GM18519 (cell line): Measurements from ENCODE around the gene GTF2A1L.
"Not testable (repeated sequence)": the region's sequence is repeated elsewhere in the genome, so short reads cannot be mapped to it uniquely, and the experiment has no call there.

Experiments used
- ATAC-seq: cut with Tn5 transposase; IDR thresholded peaks from one replicate; pipeline ENCODE4 v1.9.1; 2021; ENCODE audit warnings: mild to moderate bottlenecking, moderate library complexity; ENCODE audit not compliant: unreplicated experiment, low FRiP score

The GTF2A1L gene

DNA sequence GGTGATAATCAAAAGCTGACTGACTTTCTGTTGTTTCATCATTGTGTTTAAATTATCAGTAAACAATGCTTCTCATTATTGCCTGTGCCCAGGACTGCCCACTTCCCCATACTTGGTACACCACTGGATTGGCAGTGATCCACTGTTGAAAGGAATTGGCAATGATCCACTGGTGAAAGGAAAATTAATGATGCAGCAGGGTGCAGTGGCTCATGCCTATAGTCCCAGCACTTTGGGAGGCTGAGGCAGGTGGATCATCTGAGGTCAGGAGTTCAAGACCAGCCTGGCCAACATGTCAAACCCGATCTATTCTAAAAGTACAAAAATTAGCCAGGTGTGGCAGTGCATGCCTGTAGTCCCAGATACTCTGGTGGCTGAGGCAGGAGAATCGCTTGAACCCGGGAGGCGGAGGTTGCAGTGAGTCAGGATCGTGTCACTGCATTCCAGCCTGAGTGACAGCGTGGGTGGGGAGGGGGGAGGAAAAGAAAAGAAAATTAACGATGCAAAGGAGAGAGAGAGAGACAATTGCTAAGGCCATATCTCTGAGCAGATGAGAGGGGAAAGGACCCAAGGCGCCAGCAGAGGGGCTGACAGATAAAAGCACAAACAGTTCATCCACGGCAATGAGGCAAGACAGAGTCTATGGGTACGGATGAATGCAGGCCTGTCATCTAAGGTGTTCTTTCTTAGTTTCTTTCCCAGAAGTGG is 10.2 kb upstream of the GTF2A1L start:
- ATAC-seq = no peak

DNA sequence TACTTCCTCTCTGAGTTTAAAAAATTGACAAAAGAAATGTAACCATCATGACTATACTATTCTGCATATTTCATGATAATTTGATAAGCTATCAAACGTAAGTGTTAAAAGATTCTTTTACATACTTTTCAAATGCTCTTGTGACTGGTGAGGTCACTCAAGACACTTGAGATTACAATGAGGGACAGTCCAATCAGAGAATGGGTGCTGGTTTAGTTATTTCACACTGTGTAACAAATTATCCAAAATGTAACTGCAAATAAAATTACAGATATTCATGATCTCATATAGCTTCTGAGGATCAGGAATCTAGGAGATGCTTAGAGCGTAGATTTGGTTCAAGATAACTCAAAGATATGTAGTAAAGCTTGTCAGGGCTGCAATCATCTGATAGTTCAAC is 4.4 kb upstream of the GTF2A1L start:
- ATAC-seq = no peak

DNA sequence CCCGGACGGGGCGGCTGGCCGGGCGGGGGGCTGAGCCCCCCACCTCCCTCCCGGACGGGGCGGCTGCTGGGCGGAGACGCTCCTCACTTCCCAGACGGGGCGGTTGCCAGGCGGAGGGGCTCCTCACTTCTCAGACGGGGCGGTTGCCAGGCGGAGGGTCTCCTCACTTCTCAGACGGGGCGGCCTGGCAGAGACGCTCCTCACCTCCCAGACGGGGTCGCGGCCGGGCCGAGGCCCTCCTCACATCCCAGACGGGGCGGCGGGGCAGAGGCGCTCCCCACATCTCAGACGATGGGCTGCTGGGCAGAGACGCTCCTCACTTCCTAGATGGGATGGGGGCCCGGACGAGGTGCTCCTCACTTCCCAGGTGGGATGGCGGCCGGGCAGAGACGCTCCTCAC is 3.1 kb upstream of the GTF2A1L start:
- ATAC-seq = not testable (repeated sequence)

DNA sequence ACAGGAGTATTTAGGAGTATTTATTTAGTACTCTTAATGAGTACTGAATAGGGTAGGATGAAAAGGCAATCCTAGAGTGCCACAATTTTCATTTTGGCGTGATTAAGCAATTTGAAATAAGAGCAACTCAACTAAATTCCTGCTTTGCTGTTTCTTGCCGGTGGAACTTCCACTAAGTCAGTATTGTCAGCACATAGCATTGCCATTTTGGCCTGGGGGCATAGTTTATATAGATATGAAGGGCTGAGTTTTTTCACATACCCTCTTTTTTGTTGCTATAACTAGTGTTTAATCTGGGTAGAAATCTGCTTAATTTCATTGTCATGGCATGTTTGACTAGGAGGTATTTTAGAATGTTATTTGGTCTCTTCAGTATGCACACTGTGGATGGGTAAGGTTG is 1.9 kb downstream of the GTF2A1L start:
- no peak for ATAC-seq

DNA sequence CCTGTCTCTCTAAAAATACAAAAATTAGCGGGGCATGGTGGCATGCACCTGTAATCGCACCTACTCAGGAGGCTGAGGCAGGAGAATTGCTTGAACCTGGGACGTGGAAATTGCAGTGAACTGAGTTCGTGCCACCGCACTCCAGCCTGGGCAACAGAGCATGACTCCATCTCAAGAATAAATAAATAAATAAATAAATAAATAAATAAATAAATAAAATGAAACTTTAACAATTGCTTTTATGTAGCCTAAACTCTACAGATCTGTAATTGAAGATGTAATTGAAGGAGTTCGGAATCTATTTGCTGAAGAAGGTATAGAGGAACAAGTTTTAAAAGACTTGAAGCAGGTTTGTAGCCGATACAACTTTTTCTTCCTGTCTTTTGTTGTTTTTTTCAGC is 2.9 kb downstream of the GTF2A1L start:
- ATAC-seq = no peak

DNA sequence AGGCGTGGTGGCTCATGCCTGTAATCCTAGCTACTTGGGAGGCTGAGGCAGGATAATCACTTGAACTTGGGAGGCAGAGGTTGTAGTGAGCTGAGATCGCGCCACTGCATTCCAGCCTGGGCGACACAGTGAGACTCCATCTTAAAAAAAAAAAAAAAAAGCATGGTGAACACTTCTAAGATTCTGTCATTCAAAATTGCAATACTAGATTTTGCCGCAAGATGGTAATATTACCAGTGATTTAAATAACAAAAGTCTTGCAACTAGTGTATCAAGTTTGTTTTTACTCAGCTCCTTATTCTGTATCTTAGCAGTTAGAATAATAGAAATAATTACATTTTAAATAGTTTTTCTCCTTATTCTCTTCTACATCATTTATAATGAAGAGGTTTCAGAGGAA is 5.0 kb downstream of the GTF2A1L start:
- ATAC-seq = not testable (repeated sequence)

DNA sequence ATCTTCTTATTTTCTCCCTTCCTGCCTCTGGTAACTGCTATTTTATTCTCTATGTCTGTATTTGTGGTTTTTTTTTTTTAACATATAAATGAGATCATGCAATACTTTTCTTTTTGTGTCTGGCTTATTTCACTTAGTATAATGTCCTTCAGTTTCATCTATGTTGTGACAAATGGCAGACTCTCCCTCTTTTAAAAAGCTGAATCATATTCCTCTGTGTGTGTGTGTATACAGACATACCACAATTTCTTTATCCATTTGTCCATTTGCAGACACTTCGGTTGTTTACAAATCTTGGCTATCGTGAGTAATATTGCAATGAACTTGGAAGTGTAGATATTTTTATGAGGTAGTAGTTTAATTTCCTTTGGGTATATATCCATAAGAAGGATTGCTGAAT is 7.0 kb downstream of the GTF2A1L start:
- ATAC-seq = no peak

DNA sequence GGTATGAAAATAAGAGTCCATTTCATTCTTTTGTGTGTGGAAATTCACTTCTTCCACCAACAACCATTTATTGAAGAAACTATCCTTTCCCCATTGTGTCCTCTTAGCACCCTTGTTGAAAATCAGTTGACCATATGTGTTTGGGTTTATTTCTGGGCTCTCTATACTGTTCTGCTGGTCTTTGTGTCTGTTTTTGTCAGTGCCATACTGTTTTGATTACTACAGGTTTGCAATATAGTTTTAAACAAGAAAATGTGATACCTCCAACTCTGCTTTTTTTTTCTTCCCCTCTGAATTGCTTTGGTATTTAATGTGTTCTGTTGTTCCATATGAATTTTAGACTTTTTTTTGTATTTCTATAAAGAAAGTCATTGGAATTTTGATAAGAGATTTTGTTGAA is 8.4 kb downstream of the GTF2A1L start:
- no peak for ATAC-seq

DNA sequence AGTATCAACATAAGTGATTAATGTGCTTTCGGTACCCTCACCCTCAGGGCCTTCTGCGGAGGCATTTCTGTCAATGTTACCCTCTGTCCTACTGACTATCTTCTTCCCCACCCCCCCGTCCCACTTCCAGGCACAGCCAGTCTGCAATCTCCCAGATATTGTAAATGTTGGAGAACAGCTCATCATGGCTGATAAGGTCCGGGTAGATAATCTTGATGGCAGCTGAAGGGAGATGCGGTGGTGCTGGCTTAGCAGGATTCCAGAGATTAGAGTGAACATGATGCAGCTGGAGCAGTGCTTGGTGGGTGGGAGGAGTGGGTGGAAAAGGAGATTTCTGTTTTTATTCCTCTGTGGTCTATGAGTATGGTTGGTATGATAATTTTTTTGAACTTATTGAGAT is 15.5 kb downstream of the GTF2A1L start:
- ATAC-seq = no peak

DNA sequence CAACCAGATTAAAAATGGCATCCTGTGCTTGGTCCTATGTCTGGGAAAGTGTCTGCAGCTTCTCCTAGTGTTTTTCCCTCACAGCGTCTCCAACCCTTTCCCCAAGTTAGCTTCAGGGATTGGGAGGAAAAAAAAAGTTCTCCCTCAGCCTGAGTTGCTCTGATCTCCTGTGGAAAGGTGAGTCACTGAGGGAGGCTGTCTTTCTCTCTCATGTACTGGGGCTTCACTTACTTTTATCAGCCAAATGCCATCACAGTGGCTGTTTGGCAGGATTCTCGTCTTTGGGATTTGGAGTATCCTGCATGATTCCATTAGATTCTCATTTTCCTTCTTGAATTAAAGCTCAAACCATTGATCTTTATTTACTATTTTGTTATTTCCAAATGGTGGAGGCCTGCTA is 18.1 kb downstream of the GTF2A1L start:
- no peak for ATAC-seq

DNA sequence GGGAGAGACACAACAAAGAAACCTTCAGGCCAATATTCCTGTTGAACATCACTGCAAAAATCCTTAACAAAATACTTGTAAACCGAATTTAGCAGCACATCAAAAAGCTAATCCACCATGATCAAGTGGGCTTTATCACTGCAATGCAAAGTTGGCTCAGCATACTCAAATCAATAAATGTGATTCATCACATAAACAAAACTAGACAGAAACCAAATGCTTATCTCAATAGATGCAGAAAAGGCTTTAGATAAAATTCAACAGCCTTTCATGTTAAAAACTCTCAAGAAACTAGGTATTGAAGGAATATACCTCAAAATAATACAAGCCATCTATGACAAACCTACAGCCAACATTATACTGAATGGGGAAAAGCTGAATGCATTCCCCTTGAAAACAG is 20.6 kb downstream of the GTF2A1L start:
- ATAC-seq = no peak

DNA sequence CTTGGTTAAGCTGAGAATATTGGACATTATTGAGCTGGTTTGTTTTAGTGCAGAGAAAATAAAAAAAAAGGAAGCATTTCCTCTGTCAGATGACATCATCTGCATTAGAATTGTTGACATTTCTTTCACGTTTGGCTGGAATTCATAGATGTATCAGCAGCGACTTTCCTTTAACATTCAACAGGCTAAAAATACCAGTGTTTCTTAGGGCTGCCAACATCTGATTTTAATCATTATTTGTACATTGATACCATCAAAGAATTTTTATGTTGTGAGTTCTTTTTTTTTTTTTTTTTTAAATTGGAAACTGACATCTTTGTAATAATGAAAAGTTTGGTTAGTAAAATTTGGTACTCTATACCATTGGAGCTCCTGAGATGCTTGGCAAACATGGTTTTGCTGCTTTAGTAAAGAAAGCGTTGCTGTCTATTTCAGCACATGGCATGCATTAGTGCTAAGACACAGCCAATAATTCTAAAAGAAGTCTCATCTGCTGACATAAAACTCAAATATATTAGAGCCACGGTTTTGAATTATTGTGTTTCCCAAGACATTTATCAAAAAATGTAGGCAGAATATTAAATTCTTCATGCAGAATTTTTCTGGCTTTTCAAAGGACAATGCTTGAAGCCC is 33.6 kb downstream of the GTF2A1L start:
- ATAC-seq = no peak

DNA sequence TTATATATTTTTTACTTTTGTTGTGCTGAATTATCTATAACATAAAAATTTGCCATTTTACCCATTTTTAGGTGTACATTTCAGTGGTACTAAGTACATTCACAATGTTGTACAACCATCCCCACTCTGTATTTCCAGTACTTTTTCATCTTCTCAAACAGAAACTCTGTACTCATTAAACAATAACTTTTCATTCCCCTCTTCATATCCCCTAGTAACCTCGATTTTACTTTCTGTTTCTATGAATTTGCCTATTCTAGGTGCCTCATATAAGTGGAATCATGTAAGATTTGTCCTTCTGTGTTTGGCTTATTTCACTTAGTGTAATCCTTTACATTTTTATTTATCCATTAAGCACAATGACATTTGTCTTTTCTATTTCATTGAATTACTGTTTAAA is 51.3 kb downstream of the GTF2A1L start:
- ATAC-seq = no peak

DNA sequence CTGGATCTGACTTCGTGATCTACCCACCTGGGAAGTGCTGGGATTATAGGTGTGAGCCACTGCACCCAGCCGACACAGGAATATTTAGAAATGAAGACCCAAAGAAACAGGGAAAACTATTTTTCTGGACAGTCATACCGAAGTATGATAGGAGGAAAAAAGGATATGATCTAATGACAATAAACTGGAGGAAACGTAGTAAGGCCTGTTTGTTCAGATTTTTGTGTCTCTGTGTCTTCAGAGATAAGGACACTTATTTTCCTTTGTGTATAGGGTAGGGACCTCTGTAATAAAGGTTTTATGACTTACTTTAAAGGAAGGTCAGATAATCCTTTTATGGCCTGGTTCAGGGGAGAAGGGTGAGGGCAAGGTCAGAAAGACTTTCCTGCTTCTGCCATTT is 55.9 kb downstream of the GTF2A1L start:
- ATAC-seq = no peak

DNA sequence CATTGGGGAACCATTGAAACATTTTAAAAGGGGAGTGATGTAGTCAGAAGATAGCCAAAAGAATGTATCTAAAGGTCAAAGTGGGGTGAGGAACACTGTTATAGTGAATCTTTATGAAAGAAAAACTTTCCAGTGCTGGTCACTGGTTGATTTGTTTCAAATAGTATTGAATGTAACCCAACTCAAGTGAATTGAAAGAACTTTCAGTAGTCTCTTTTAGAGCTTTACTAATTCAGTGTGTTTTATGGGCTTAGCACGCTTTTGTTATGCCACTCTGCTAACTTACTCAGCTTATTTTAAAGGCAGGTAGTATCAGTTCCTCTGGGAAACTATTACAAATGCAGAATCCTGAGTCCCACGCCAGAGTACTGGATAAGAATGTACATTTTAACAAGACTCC is 57.3 kb downstream of the GTF2A1L start:
- no peak for ATAC-seq

DNA sequence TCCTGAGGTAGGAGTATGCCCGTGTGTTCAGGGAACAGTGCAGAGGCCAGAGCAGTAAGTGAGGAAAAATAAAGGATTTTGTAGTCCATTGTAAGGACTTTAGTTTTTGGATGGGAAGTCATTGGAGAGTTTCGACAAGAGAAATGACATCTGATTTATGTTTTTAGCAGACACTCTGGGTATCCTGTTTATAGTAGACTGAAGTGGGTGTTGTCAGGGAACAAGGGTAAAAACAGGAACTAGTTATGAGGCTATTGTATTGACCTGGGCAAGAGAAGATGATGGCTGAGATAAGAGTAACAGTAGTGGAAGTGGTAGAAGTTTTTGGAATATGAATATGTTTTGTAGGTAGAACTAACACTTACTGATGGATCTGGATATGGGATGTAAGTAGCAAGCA is 59.8 kb downstream of the GTF2A1L start:
- ATAC-seq = no peak

DNA sequence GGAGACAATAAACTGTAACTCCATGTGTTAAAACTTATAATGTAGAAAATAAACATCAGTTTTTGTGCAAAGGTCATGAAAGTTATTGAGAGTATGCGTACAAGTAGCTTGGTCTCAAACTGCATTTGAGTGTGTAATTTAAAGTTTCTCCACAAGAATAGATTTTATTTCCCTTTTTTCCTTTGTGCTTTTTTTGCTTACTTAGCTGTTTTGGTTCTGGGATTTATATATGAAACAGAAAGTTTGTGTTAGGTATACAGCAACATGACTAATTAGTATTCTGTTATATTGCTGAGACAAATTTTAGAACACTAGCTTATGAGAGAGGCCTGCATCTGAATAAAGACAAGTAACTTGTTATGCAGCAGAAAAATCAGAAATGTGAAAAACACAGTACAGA is 67.5 kb downstream of the GTF2A1L start:
- ATAC-seq = no peak

DNA sequence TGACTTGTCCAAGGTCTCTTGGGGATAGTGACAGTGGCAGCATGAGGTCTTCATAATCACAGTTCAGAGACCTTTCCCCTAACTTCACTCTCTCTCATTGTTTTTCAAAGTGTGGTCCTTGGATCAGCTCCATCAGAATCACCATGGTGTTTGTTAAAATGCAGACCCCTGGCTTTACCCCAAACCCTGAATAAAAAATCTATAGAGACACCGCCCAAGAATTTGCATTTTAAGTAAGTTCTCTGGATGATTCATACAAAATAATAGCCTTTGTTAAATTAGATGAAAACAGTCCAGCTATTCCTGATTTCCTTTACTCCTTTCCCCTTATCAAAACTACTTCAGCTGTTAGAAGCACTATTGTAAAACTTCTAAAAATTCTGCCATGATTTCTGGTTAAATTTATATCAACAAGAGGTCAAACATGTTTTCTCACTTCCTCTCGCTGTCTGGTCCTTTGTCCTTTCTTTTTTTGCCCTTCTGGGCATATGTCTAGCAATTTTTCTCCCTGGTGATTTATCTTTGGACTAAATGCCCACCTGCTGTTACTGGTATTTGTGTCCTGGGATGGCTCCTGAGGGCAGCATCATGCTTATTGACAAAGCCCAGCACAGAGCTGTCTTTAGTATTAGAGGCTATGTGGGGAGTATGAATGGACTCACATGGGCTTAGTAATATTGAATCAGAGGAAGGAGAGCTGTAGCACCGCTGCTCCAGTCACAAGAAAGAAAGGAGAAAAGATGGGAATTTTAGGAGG is 74.5 kb downstream of the GTF2A1L start:
- no peak for ATAC-seq

DNA sequence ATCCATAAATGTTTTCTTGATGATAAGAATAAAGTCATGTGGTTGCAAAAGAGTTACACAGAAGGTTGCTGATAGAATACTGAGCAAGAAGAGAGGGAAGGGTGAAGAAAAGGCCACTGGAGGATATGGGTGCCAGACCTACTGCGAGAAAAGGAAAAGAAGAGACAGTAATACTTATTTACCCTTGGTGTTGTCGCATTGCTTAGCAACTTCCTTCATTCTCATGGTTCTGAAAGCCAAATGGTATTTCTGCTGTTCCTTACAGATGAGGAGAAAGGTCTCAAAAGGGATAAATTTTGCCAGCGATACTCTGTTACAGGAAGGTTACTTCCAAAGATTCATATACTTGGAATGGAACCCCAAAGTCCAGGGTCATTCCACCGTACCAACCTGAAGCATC is 75.4 kb downstream of the GTF2A1L start:
- no peak for ATAC-seq

DNA sequence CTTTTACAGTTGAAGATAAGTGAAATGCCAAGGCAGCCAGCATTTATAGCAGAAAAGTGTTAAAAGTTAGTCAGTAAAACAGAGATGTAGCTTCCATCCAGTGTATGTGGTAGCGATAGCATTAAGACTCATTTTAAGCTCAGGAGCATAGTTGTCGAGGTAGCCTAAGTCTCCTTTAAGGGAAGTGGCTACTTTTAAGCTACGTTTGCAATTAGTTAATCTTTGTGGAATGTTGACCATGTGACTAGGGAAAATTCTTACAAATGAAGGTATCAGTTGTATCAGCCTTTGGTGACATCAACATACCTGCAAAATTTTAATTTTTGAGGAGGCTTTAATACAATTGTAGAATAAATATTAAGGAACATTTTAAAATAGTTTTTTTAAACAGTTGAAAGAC is 76.0 kb downstream of the GTF2A1L start:
- ATAC-seq = no peak

DNA sequence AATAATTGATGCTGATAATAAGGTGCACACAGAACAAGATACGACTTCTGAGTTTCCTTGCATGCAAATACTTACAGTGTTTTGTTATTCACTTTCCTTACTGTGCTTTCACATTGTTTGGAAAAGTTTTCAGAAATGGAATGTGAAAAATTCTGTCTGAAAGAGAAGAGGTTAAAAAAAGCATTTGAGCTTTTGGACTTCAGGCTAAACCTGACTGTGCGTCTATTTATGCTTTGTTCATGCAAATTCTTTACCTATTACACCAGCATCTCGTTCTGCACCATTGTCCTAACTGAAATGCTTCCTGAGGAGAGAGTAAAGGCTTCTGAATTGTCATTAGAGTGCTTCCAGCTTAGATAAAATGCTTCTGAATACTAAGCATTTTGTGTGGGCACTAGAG is 76.5 kb downstream of the GTF2A1L start:
- no peak for ATAC-seq

DNA sequence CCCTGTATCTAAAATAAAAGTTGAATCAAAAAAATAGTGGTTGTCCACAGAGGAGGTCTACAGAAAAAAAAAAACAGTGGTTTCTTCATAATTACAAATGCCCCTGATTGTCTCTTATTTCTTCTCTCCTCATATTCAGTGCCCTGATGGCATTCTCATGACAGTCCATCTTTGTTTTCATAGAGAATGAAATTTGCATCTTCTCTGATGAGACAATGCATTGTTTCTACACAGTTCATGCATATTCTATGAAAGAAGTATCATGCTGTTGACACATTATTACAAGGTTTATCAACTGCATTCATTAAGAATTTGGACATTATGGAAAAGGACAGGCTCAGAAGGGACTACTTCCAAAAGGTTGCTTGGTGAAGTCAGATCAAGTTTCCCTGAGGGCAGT is 78.3 kb downstream of the GTF2A1L start:
- no peak for ATAC-seq
